Type B pancreatic cell (in vitro differentiated cells): ENCODE measurements around the gene ZMYND11. TPM values are rescaled to one million over a fixed set of nuclear protein-coding genes. Genes with fewer than 3 reads are reported as not detected.

Source experiments
- DNase-seq: peaks from one replicate; pipeline ENCODE4 v3.0.0; 2021; ENCODE audit warnings: mixed read lengths; ENCODE audit not compliant: unreplicated experiment; ENCODE audit errors: extremely low spot score
- H3K27ac Mint-ChIP-seq: 2 replicates; pipeline ENCODE4 v1.8.0; 2021; ENCODE audit warnings: mild to moderate bottlenecking, mixed read lengths
- H3K27me3 Mint-ChIP-seq: 2 replicates; pipeline ENCODE4 v1.8.0; 2021; ENCODE audit warnings: mixed read lengths
- H3K36me3 Mint-ChIP-seq: 2 replicates; pipeline ENCODE4 v1.8.0; 2021; ENCODE audit warnings: mixed read lengths
- H3K4me1 Mint-ChIP-seq: one replicate; pipeline ENCODE4 v1.8.0; 2021; ENCODE audit warnings: mixed read lengths; ENCODE audit not compliant: unreplicated experiment
- H3K4me3 Mint-ChIP-seq: 2 replicates; pipeline ENCODE4 v1.8.0; 2021; ENCODE audit warnings: mild to moderate bottlenecking, mixed read lengths
- H3K9me3 Mint-ChIP-seq: 2 replicates; pipeline ENCODE4 v1.8.0; 2021; ENCODE audit warnings: mixed read lengths
- total RNA-seq: library from RNA; stranded (reverse); gene quantifications from 2 replicates; pipeline ENCODE4 v1.2.1, GENCODE V29; 2021; ENCODE audit warnings: low replicate concordance
- TF ChIP-seq, protein P1 (sequence below): fragments of 200-600 bp; sonication (generic); conservative IDR thresholded peaks from 2 replicates; pipeline ENCODE4 v1.5.0; 2021; ENCODE audit warnings: antibody characterized with exemption, mild to moderate bottlenecking

ZMYND11 gene
- total RNA-seq, 1 donor from 2014 or later = 58.7 TPM

DNA sequence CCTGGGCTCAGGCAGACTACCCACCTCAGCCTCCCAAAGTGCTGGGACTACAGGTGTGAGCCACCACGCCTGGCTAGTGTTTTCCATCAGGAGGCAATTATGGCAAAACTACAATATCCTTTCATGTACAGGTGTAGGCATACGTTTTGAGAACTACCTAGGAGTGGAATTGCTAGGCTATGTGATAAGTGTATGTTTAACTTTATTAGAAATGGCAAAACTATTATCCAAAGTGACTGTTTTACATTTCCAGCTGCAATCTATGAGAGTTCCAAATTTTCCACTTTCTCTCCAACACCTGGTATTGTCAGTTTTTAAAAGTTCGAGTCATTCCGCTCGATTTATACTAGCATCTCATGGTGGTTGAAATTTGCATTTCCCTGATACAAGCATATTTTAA lies 59.0 kb downstream of the ZMYND11 start:
- no peak overlapping the region for H3K27ac Mint-ChIP-seq
- no peak overlapping the region for H3K4me3 Mint-ChIP-seq
- no peaks in the 10 kb centered on the region for H3K27me3 Mint-ChIP-seq
- TF ChIP-seq, protein P1, sequence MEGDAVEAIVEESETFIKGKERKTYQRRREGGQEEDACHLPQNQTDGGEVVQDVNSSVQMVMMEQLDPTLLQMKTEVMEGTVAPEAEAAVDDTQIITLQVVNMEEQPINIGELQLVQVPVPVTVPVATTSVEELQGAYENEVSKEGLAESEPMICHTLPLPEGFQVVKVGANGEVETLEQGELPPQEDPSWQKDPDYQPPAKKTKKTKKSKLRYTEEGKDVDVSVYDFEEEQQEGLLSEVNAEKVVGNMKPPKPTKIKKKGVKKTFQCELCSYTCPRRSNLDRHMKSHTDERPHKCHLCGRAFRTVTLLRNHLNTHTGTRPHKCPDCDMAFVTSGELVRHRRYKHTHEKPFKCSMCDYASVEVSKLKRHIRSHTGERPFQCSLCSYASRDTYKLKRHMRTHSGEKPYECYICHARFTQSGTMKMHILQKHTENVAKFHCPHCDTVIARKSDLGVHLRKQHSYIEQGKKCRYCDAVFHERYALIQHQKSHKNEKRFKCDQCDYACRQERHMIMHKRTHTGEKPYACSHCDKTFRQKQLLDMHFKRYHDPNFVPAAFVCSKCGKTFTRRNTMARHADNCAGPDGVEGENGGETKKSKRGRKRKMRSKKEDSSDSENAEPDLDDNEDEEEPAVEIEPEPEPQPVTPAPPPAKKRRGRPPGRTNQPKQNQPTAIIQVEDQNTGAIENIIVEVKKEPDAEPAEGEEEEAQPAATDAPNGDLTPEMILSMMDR = no peak
- H3K4me1 Mint-ChIP-seq = no peaks in the 10 kb centered on the region
- DNase-seq = no peak
- H3K36me3 Mint-ChIP-seq = peaks cover 9% of the 10 kb centered on the region
- no peaks in the 10 kb centered on the region for H3K9me3 Mint-ChIP-seq

DNA sequence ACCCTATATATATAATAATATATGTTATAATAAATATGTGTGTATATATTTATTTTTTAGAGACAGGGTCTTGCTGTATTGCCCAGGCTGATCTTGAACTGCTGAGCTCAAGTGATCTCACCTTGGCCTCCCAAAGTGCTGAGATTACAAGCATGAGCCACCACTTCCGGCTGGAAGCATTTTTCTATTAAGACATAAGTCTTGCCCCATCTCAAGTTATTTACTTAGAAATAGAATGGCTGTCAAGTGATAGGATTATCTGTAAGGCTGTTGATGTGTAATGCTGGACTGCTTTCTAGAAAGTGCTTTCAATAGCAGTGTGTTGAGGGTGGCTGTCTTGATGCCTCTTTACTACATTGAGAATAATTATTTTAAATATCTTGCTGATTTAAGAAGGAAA lies 65.2 kb downstream of the ZMYND11 start:
- Mint-ChIP-seq H3K9me3 (no peaks in the 10 kb centered on the region), H3K27me3 (no peaks in the 10 kb centered on the region), H3K4me1 (no peaks in the 10 kb centered on the region), H3K36me3 (no peaks in the 10 kb centered on the region), H3K27ac (no peak overlapping the region), H3K4me3 (no peak overlapping the region)
- no peak for DNase-seq
- TF ChIP-seq, protein P1 = no peak

DNA sequence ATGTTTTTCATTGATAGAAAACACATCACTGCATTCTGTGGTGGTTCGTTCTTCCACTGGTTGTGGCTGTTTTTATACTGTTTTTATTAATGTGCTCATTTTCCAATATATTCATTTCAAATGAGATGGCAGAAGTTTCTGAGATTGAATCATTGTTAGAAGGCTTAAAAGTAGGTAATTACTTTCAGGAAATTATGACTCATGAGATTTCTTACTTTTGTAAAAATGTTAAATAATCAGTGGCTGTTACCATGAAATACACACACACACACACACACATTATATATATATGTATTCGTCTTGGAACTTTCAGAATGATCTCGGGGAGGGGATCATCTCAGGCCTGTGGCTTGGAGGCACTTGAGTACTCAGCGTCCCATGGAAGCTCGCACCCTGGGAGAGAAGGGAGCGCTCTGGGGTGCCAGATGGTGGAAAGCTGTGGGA lies 66.1 kb downstream of the ZMYND11 start:
- H3K36me3 Mint-ChIP-seq = peaks cover 1% of the 10 kb centered on the region
- no peaks in the 10 kb centered on the region for H3K9me3 Mint-ChIP-seq
- H3K27me3 Mint-ChIP-seq = no peaks in the 10 kb centered on the region
- TF ChIP-seq, protein P1 = no peak
- no peaks in the 10 kb centered on the region for H3K4me1 Mint-ChIP-seq
- H3K27ac Mint-ChIP-seq = no peak overlapping the region
- no peak overlapping the region for H3K4me3 Mint-ChIP-seq
- DNase-seq = no peak

DNA sequence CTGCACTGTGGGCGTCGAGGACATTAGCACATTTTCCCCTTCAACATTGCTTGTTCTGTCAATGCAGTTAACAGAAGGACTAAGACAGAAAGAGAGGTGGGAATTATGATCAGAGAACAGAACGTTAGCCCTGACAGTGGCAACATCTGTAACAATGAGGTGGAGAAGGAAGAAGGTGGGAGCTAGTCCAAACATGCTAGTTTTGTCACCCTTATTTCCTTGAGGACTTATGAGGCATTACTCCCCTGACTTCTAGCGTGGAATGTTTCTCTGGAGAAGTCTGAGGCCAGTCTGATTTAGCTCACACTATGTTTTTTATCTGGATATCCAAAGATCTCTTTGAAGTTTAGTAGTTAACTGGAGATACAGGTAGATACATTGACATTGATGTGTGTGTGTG lies 73.4 kb downstream of the ZMYND11 start:
- H3K27ac Mint-ChIP-seq = no peak overlapping the region
- TF ChIP-seq, protein P1 = no peak
- no peaks in the 10 kb centered on the region for H3K27me3 Mint-ChIP-seq
- no peak overlapping the region for H3K4me3 Mint-ChIP-seq
- peaks cover 18% of the 10 kb centered on the region for H3K36me3 Mint-ChIP-seq
- DNase-seq = no peak
- no peaks in the 10 kb centered on the region for H3K4me1 Mint-ChIP-seq
- H3K9me3 Mint-ChIP-seq = no peaks in the 10 kb centered on the region

DNA sequence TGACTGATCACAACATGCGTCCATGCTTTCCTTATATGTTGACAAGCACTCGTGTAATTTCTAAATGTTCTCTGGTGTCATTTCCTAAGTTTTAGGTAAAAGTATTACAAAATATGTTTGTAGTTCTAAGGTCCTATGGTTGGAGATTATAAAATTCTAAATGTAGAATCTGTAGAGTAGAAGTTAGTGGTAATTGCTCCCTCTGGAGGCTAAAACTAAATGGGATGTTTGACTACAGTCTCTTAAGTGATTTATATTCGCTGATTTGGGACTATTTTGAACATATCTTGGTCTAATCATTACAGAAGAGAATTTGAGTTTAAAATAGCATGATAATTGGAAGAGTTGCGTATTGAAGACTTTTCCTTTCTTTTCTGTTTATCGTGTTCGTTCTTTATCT lies 74.1 kb downstream of the ZMYND11 start:
- Mint-ChIP-seq H3K4me1 (no peaks in the 10 kb centered on the region), H3K27me3 (no peaks in the 10 kb centered on the region), H3K27ac (no peak overlapping the region), H3K9me3 (no peaks in the 10 kb centered on the region), H3K36me3 (peaks cover 18% of the 10 kb centered on the region), H3K4me3 (no peak overlapping the region)
- no peak for DNase-seq
- TF ChIP-seq, protein P1 = peak; percentile 17

DNA sequence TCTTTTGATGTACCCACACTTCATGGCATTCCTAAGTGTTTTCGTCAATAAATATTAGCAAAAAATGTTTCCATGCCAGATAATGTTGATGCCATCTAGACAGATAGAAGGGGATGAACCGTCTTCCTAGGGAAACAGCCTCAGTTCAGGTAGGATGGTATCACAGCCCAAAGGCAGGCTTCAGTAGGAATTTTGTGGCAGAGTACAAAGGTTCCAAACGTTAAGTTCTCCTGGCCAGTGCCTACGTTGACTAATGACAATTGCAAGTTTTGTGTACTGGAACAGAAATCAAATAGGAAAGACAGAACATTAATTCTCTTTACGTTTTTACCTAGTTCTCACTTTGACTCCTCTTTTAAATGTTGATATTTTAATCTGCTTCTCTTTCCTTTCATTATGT lies 75.0 kb downstream of the ZMYND11 start:
- no peak overlapping the region for H3K4me3 Mint-ChIP-seq
- TF ChIP-seq, protein P1 = no peak
- no peak overlapping the region for H3K27ac Mint-ChIP-seq
- H3K36me3 Mint-ChIP-seq = peaks cover 18% of the 10 kb centered on the region
- no peaks in the 10 kb centered on the region for H3K4me1 Mint-ChIP-seq
- H3K27me3 Mint-ChIP-seq = no peaks in the 10 kb centered on the region
- DNase-seq = no peak
- no peaks in the 10 kb centered on the region for H3K9me3 Mint-ChIP-seq
